ENCODE measurements around the gene CNTLN. TPM values are rescaled to one million over a fixed set of nuclear protein-coding genes. Genes with fewer than 3 reads are reported as not detected.

Gene CNTLN
- total RNA-seq, 1 experiment from 2014 or later: 6.7 TPM

- CTCF ChIA-PET: interaction anchor here (1.2 kb wide), 1 partner anchor 9 kb away, joined by 3 read pairs; no protein-coding TSS in a partner anchor
- no TSS peak for BruUV-seq (replicated peaks)
- no peak overlapping the region for H3K4me3 Mint-ChIP-seq (ENCODE audit: unreplicated experiment)
- peaks cover 6% of the 10 kb centered on the region for H3K36me3 Mint-ChIP-seq (ENCODE audit: insufficient read depth, unreplicated experiment)
- no peak for DNase-seq (ENCODE audit: unreplicated experiment)
- no peak overlapping the region for H3K27ac Mint-ChIP-seq (ENCODE audit: low read depth, unreplicated experiment)
- intact Hi-C loops (cut with micrococcal nuclease): no loop called here
- no peak for TF ChIP-seq CTCF (IDR thresholded peaks at IDR 0.05; ENCODE audit: unreplicated experiment)
- H3K9me3 Mint-ChIP-seq (ENCODE audit: unreplicated experiment): no peaks in the 10 kb centered on the region
- H3K4me1 Mint-ChIP-seq (ENCODE audit: insufficient read depth, unreplicated experiment): peaks cover 4% of the 10 kb centered on the region
- POLR2A ChIA-PET: interaction anchor here (0.6 to 0.8 kb wide), 2 partner anchors 117 to 230 kb away, joined by 3 to 4 read pairs; no protein-coding TSS in a partner anchor
- H3K27me3 Mint-ChIP-seq (ENCODE audit: insufficient read depth, unreplicated experiment): no peaks in the 10 kb centered on the region
Measured at GRCh38 chr9:17229945-17230560, 95.2 kb downstream of the CNTLN start.

GRCh38 chr9:17230646-17231045 is 95.8 kb downstream of the CNTLN start:
- Mint-ChIP-seq H3K4me1 (ENCODE audit: insufficient read depth, unreplicated experiment) (peaks cover 4% of the 10 kb centered on the region), H3K27me3 (ENCODE audit: insufficient read depth, unreplicated experiment) (no peaks in the 10 kb centered on the region), H3K27ac (ENCODE audit: low read depth, unreplicated experiment) (no peak overlapping the region), H3K9me3 (ENCODE audit: unreplicated experiment) (no peaks in the 10 kb centered on the region), H3K4me3 (ENCODE audit: unreplicated experiment) (no peak overlapping the region), H3K36me3 (ENCODE audit: insufficient read depth, unreplicated experiment) (peaks cover 6% of the 10 kb centered on the region)
- ChIA-PET POLR2A (no interaction called here), CTCF (no interaction called here)
- BruUV-seq (replicated peaks): no TSS peak
- intact Hi-C loops (cut with micrococcal nuclease): no loop called here
- TF ChIP-seq CTCF (IDR thresholded peaks at IDR 0.05; ENCODE audit: unreplicated experiment): no peak
- DNase-seq (ENCODE audit: unreplicated experiment): no peak

GRCh38 chr9:17236147-17236546 is 101.3 kb downstream of the CNTLN start:
- CTCF ChIA-PET: interaction anchor here (1.0 kb wide), 1 partner anchor 17 kb away, joined by 3 read pairs; no protein-coding TSS in a partner anchor
- H3K27ac Mint-ChIP-seq (ENCODE audit: low read depth, unreplicated experiment): no peak overlapping the region
- no peaks in the 10 kb centered on the region for H3K4me1 Mint-ChIP-seq (ENCODE audit: insufficient read depth, unreplicated experiment)
- no peaks in the 10 kb centered on the region for H3K27me3 Mint-ChIP-seq (ENCODE audit: insufficient read depth, unreplicated experiment)
- no peak for TF ChIP-seq CTCF (IDR thresholded peaks at IDR 0.05; ENCODE audit: unreplicated experiment)
- POLR2A ChIA-PET: no interaction called here
- no peak for DNase-seq (ENCODE audit: unreplicated experiment)
- no peak overlapping the region for H3K4me3 Mint-ChIP-seq (ENCODE audit: unreplicated experiment)
- BruUV-seq (replicated peaks): no TSS peak
- intact Hi-C loops (cut with micrococcal nuclease): no loop called here
- H3K9me3 Mint-ChIP-seq (ENCODE audit: unreplicated experiment): no peaks in the 10 kb centered on the region
- H3K36me3 Mint-ChIP-seq (ENCODE audit: insufficient read depth, unreplicated experiment): peaks cover 13% of the 10 kb centered on the region

GRCh38 chr9:17246770-17247169 is 111.9 kb downstream of the CNTLN start:
- Mint-ChIP-seq H3K36me3 (ENCODE audit: insufficient read depth, unreplicated experiment) (peaks cover 10% of the 10 kb centered on the region), H3K9me3 (ENCODE audit: unreplicated experiment) (peaks cover 26% of the 10 kb centered on the region)
- BruUV-seq (replicated peaks): no TSS peak

More at GRCh38 chr9:17246770-17247169, 111.9 kb downstream of the CNTLN start:
- Mint-ChIP-seq H3K27ac (ENCODE audit: low read depth, unreplicated experiment) (no peak overlapping the region), H3K27me3 (ENCODE audit: insufficient read depth, unreplicated experiment) (no peaks in the 10 kb centered on the region), H3K4me1 (ENCODE audit: insufficient read depth, unreplicated experiment) (no peaks in the 10 kb centered on the region), H3K4me3 (ENCODE audit: unreplicated experiment) (no peak overlapping the region)
- intact Hi-C loops (cut with micrococcal nuclease): no loop called here
- DNase-seq (ENCODE audit: unreplicated experiment): no peak
- no peak for TF ChIP-seq CTCF (IDR thresholded peaks at IDR 0.05; ENCODE audit: unreplicated experiment)
- ChIA-PET CTCF (interaction anchor here (0.7 to 1.3 kb wide), 2 partner anchors 8 to 130 kb away, joined by 3 to 4 read pairs; no protein-coding TSS in a partner anchor), POLR2A (no interaction called here)
